ENCODE results near the gene HTRA2.
"Not testable (repeated sequence)": the region's sequence is repeated elsewhere in the genome, so short reads cannot be mapped to it uniquely, and the experiment has no call there.

HTRA2 gene

DNA sequence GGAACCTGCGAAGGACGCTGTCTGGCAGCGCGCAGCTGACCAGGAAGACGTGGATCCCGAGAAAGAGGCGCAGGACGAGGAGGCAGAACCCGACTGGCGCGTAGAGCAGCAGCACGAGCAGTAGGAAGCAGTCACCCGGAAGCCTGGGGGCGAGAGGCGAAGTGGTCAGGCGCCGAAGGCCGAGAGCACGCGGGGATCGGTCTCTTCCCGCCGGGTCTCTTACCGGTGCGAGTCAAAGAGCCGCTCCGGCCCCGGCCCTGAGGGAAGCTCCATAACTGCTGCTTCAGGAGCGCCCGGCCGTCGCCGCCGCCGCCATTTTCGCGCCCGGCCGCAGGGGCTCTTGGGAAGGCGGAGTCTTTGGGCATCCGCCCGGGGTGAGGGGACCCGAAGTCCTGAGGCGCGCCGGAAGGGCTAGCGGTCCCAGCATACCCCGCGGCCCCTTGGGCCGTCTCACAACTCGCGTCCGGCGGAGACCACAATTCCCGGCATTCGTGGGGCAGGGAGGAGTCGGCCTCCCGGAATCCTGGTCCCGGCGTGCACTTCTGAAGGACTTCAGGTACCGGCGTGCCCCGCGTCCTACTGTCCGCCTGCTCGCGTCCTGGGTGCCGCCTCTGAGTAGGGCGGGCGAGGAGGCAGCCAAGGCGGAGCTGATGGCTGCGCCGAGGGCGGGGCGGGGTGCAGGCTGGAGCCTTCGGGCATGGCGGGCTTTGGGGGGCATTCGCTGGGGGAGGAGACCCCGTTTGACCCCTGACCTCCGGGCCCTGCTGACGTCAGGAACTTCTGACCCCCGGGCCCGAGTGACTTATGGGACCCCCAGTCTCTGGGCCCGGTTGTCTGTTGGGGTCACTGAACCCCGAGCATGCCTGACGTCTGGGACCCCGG lies at the start of gene HTRA2, which contains the start of gene AUP1:
Gene HTRA2, plus strand, starts transcription at position 577 of the 882 bp plus-strand sequence. Its CDS starts 74 bp downstream, at position 651.
Gene AUP1, minus strand, starts transcription at position 350 of the 882 bp plus-strand sequence. Its CDS starts 77 bp downstream, at position 273.
- DNase-seq (ENCODE audit: low spot score): peak; percentile 100

DNA sequence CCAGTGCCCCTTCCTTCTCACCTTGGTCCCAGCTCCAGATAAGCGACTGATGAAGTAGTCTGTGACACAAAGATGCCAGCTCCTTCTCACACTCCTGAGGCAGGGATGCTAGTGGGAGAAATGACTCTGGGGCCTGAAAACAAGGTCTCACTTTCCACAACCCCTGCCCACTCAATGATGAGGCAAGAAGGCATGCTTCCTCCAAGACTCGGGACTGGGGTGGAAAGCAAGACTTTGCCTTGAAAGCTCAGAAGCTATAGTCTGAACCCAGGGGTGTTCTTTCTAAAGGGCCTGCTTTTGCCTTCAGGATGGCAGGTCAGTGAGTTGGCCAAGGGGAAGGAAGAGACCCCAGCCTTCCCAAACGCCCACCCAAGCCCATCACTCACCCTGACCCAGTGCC lies 48.3 kb upstream of the HTRA2 start:
- no peak for DNase-seq (ENCODE audit: low spot score)

DNA sequence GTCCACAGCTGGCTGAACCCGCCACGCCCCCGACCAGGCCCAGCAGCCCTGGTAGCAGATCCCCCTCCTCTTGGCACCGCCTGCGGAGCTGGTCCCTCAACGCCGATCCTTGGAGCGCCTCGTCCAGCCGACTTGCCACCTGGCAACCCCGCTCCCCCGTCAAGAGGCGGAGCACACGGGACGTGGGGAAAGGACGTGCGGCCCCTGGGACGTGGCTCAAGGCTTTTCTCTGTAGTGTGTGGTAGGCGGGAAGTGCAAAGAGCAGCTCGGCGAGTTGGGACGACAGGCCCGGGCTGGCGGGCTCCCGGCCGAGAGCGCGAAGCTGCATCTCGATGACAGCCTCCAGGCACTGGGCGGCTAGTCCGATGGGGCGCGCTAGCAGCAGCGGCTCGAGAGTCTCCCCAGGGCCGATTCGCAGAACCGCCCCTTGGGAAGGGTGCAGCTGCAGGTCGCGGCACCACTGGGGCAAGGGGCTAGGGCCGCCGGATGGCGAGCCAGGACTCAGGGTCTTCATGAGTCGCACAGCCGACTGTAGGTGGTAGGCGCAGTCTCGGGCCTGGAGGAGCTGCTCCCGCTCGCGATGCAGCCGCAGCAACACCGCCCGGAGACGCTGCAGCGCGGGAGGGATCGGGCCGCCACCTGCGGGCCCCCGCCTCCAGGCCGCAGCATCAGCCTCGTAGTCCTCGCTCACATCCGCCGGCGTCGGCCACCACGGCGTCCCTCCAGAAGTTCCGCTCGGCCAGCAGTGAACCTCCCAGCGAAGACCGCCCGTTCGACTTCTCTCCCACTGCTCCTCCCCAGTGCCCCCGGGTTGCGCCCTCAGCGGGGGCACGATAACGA lies 47.6 kb upstream of the HTRA2 start:
- peak; percentile 52 for DNase-seq (ENCODE audit: low spot score)

DNA sequence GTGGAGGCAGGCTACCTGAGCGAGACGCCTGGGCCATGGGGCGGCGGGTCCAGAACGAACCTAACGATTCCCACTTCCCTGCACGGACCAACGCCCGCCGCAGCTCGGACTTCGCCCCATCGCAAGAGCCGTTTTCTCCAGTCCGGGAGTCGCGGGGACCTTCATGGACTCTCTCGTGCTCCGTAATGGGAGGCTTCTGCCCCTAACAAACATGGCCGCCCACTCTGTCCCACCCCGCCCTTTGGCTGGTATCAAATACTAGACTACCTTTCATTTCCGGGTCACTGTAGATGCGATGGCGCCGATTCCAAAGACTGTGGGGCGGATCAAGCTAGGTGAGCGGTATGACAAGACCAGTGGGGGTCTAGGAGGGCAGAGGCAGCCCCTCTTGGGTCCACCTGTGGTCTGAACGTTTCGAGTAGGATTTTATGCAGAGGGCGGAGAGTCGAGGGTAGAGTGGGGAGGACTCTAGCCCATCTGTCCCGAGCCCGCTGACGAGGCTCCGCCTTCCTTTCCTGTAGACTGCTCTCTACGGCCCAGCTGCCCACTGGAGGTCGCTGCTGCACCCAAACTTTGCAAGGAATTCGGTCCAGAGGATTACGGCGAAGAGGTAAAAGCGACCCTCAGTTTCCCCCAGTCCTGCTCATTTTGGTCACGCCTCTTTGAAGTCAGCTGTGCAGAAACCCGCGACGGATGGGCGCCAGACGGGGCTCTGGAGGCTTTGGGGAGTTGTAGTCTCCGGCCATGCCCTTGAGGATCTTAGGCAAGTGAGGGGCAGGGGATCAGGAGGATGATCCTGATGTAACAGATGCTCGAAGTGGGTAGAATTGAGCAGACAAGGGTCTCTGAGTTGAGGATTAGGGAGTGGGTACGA lies 46.7 kb upstream of the HTRA2 start, which contains the start of the genes CCDC142 and TTC31:
Gene CCDC142, minus strand, starts transcription at position 198 of the 874 bp plus-strand sequence. Its CDS starts 161 bp downstream, at position 37.
Gene TTC31, plus strand, starts transcription at position 281 of the 874 bp plus-strand sequence. Its CDS starts 15 bp downstream, at position 296.
- peak; percentile 94 for DNase-seq (ENCODE audit: low spot score)

DNA sequence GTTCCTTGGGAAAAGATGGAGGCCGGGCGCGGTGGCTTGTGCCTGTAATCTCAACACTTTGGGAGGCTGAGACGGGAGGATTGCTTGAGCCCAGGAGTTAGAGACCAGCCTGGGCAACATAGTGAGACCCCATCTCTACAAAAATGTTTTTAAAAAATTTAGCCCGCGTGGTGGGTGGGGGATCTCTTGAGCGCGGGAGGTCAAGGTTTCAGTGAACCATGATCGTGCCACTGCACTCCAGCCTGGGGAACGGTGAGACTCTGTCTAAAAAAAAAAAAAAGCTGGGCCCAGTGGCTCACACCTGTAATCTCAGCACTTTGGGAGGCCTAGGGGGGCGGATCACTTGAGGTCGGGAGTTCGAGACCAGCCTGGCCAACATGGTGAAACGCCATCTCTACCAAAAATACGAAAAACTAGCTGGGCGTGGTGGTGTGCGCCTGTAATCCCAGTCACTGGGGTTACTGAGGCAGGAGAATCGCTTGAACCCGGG lies 46.0 kb upstream of the HTRA2 start:
- not testable (repeated sequence) for DNase-seq (ENCODE audit: low spot score)

GRCh38 chr2:74486141-74486540 lies 43.6 kb upstream of the HTRA2 start:
- DNase-seq (ENCODE audit: low spot score): no peak

DNA sequence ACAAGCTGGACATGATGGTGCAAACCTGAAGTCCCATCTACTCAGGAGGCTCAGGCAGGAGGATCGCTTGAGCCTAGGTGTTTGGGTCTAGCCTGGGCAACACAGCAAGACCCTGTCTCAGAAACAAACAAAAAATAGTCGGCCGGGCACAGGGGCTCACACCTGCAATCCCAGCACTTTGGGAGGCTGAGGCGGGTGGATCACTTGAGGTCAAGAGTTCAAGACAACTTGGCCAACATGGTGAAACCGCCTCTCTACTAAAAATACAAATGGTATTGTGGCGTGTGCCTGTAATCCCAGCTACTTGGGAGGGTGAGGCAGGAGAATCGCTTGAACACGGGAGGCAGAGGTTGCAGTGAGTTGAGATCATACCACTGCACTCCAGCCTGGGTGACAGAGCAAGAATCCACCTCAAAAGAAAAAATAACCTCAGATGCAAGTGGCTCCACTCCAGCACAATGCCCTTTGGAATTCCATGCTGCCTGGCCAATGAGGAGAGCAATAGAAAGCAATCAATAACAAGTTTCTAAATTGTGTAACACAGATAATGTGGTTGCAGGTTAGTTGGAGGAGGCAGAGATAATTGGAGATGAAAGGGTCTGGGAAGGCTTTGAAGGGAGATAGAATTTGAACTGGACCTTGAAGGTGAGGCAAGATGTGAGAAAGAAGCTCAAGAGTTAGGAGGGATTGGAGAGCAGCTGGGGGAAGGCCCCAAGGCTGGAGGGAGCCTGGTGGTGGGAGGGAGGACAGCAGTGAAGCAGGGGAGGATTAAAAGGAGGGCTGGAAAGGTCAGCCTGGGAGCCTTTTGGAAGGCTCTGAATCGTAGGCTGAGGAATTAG lies 40.9 kb upstream of the HTRA2 start:
- no peak for DNase-seq (ENCODE audit: low spot score)

GRCh38 chr2:74489906-74490305 lies 39.8 kb upstream of the HTRA2 start:
- no peak for DNase-seq (ENCODE audit: low spot score)

DNA sequence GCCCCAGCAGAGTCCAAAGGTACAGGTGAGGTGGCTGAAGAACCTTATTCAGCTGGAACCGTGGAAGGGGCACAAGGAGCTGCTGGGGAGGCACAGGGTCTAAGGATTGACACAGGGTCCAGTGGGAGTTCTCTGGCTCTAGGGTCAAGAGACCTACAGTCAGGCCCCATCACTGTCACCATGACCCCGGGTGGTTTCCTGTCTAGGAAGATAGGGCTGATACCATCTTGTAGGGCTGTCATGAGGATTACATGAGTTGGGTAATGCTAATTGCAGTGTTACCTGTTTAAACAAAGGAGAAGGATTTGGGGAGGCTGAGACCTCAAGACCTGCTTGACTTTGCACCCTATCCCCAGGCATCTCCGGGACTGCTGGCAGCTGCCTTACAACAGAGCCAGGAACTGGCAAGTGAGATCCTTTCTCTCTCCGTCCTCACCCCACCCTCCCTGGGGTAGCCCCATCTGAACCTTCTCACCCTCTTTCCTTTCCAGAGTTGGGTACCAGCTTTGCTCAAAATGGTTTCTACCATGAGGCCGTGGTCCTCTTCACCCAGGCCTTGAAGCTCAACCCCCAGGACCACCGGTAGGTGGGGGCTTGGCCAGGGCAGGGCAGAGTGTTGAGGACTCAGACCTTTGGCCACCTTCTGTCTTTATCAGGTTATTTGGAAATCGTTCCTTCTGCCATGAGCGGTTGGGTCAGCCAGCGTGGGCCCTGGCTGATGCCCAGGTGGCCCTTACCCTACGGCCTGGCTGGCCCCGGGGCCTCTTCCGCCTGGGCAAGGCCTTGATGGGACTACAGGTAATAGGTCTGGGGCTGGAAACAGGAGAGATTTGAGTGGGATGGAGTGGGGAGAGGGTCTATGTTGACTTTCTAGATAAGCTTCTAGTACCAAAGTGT lies 37.8 kb upstream of the HTRA2 start:
- DNase-seq (ENCODE audit: low spot score): no peak

DNA sequence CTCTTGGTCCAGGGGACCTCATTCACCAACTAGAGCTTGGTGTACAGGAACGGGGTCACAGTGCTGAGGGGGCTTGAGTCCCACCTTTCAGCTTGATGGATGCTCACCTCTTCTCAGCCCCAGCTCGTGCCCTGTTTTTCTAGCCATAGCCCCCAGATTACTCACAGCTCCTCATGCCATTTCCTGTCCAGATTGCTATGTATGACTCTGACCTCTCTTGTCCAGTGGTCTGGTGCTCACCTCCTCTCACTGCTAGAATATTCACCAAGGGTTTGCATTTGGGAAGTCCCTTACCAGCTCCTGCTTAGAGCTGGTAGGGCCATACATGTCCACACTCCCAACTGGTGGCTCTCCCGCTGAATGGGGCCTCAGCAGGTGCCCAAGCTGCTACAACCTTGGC lies 36.2 kb upstream of the HTRA2 start:
- DNase-seq (ENCODE audit: low spot score): no peak

- no peak for DNase-seq (ENCODE audit: low spot score)
These were observed 34.3 kb upstream of the HTRA2 start for GRCh38 chr2:74495440-74495839.

GRCh38 chr2:74496997-74497776 lies 32.5 kb upstream of the HTRA2 start:
- no peak for DNase-seq (ENCODE audit: low spot score)

- DNase-seq (ENCODE audit: low spot score): no peak
These were observed 31.8 kb upstream of the HTRA2 start for GRCh38 chr2:74497777-74498499.

GRCh38 chr2:74498500-74499266 lies 31.1 kb upstream of the HTRA2 start:
- DNase-seq (ENCODE audit: low spot score): no peak

GRCh38 chr2:74499267-74499939 lies 30.3 kb upstream of the HTRA2 start, which contains the start of gene LBX2:
Gene LBX2, minus strand, starts transcription at chr2:74499603. Its CDS starts 66 bp downstream, at chr2:74499537.
- DNase-seq (ENCODE audit: low spot score): no peak

DNA sequence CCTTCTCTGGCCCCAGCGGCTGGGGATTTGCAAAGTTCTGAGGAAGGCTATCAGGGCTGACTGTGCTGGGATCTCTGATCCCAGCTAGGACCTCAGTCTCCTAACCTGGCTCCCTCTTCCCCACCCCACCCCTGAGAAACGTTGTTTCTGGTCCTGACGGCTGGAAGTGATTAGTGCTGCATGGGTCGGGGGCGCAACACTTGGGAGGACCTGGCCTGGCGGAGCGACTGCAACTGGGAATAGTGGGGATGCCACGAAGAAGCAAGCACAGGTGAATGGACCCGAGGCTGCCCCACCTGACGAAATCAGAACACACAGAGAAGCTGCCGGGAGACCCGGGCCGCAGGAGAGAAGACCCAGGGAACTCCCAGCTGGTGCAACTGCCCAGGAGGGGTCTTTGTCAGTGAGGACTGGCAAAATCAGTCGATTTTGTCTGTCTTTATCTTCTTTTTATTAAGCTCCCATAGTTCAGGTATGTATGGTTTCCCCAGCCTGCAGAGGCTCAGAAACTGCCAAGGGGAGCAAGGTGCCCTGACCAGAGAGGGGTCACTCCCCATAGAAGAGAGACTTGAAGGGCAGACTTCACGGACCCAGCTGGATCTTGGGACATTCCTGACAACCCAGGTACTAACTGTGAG lies 29.7 kb upstream of the HTRA2 start:
- no peak for DNase-seq (ENCODE audit: low spot score)

Measured in hepatic stellate cell (primary cell).